A673 (cell line): ENCODE results near the gene TMEM161B. TPM values are rescaled to one million over a fixed set of nuclear protein-coding genes. Genes with fewer than 3 reads are reported as not detected.

Source experiments
- BruUV-seq: library from RNA; stranded (reverse); fragments of 400-500 nt; replicated peaks from 2 replicates; lab custom pipeline; 2021; lab: Mats Ljungman, UMichigan
- CTCF ChIA-PET: fragments of 300-600 bp; sonication (Branson Sonifier 250); formaldehyde crosslinking; loops from one replicate; lab custom pipeline; 2022; ENCODE audit warnings: antibody characterized with exemption; lab: Charles Lee
- POLR2A ChIA-PET: fragments of 300-600 bp; sonication (Branson Sonifier 250); formaldehyde crosslinking; loops from one replicate; lab custom pipeline; 2022; ENCODE audit warnings: antibody characterized with exemption; ENCODE audit not compliant: low non-redundant PET; lab: Charles Lee
- DNase-seq: peaks from one replicate; pipeline ENCODE4 v3.0.0-alpha.2; 2015; ENCODE audit warnings: low spot score
- H3K27ac ChIP-seq: fragments of 200-600 bp; sonication (generic); 2 replicates; pipeline ENCODE4 v1.5.1; 2016; ENCODE audit warnings: mixed run types, low read depth, mild to moderate bottlenecking, mixed read lengths, antibody characterized with exemption, low read length; ENCODE audit not compliant: poor library complexity, severe bottlenecking
- H3K27me3 ChIP-seq: fragments of 200-600 bp; sonication (generic); replicated peaks from 2 replicates; pipeline ENCODE4 v1.6.1; 2017; ENCODE audit warnings: mixed run types, low read depth, mild to moderate bottlenecking, mixed read lengths, antibody characterized with exemption, low read length; ENCODE audit not compliant: insufficient read depth, poor library complexity
- H3K36me3 ChIP-seq: fragments of 200-600 bp; sonication (generic); 2 replicates; pipeline ENCODE4 v1.6.1; 2016; ENCODE audit warnings: mixed run types, mild to moderate bottlenecking, mixed read lengths, antibody characterized with exemption, low read length; ENCODE audit not compliant: insufficient read depth, poor library complexity, severe bottlenecking
- H3K4me1 ChIP-seq: fragments of 200-600 bp; sonication (generic); 2 replicates; pipeline ENCODE4 v1.6.1; 2017; ENCODE audit warnings: mixed run types, mild to moderate bottlenecking, mixed read lengths, antibody characterized with exemption, low read length; ENCODE audit not compliant: insufficient read depth, poor library complexity, severe bottlenecking
- H3K4me3 ChIP-seq: fragments of 200-600 bp; sonication (generic); 2 replicates; pipeline ENCODE4 v1.5.1; 2016; ENCODE audit warnings: low read depth, mixed run types, mild to moderate bottlenecking, mixed read lengths, low read length; ENCODE audit not compliant: poor library complexity, severe bottlenecking
- H3K9me3 ChIP-seq: fragments of 200-600 bp; sonication (generic); 2 replicates; pipeline ENCODE4 v1.6.1; 2016; ENCODE audit warnings: mixed run types, low read depth, mild to moderate bottlenecking, mixed read lengths, antibody characterized with exemption, low read length; ENCODE audit not compliant: poor library complexity, severe bottlenecking
- CTCF ChIP-seq: fragments of 300-800, 200-600 bp; sonication (generic); conservative IDR thresholded peaks from 2 replicates; pipeline ENCODE4 v1.5.1; 2017; ENCODE audit warnings: low read depth, mild to moderate bottlenecking, antibody characterized with exemption, low read length, moderate library complexity, mixed read lengths
- EZH2 ChIP-seq: fragments of 200-600 bp; sonication (generic); IDR thresholded peaks from 2 replicates; pipeline ENCODE4 v1.6.1; 2017; ENCODE audit warnings: borderline replicate concordance, low read depth, mild to moderate bottlenecking, mixed read lengths, antibody characterized with exemption, low read length; ENCODE audit not compliant: poor library complexity, severe bottlenecking
- intact Hi-C: fragments of 100-400 bp; cut with micrococcal nuclease; formaldehyde crosslinking; loops from one replicate; pipeline ENCODE4 v1.10.0; 2022; ENCODE audit not compliant: unreplicated experiment
- total RNA-seq: library from RNA; stranded (reverse); gene quantifications from 2 replicates; pipeline ENCODE4 v1.2.3, GENCODE V29; 2021

TMEM161B gene
- total RNA-seq, 1 experiment from 2014 or later: 20.7 TPM

- TF ChIP-seq CTCF (no peak), EZH2 (no peak)
- BruUV-seq: no TSS peak
- intact Hi-C loops: no loop called here
- ChIA-PET POLR2A (no interaction called here), CTCF (no interaction called here)
- Histone ChIP-seq H3K27me3 (no peaks in the 10 kb centered on the region), H3K27ac (no peak overlapping the region), H3K4me1 (no peaks in the 10 kb centered on the region), H3K4me3 (no peak overlapping the region), H3K36me3 (no peaks in the 10 kb centered on the region), H3K9me3 (peaks cover 5% of the 10 kb centered on the region)
- no peak for DNase-seq
Observed at GRCh38 chr5:88154891-88155290, 113.8 kb downstream of the TMEM161B start.

DNA sequence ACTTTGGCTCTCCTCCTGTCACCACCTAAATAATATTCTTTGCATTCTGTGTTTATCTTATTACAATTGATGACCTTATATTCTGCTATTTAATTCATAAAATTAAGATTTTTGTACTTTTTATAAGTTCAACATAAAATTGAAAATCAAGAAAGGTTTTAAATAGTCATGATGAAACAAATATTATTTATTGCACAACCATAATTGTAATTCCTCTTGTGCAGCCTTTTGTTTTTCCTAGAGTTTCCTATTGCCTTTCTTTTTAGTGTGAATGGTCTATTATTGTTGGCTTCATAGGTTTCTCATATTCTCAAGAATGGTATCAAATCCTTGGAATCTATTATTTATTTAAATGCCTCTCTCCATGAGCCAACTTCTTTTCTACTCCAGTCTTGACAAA lies 117.9 kb downstream of the TMEM161B start:
- no peaks in the 10 kb centered on the region for H3K36me3 ChIP-seq
- TF ChIP-seq CTCF (no peak), EZH2 (no peak)
- BruUV-seq: no TSS peak
- H3K4me1 ChIP-seq: no peaks in the 10 kb centered on the region
- H3K27ac ChIP-seq: no peak overlapping the region
- H3K4me3 ChIP-seq: no peak overlapping the region
- ChIA-PET CTCF (no interaction called here), POLR2A (no interaction called here)
- H3K9me3 ChIP-seq: peaks cover 5% of the 10 kb centered on the region
- DNase-seq: no peak
- H3K27me3 ChIP-seq: no peaks in the 10 kb centered on the region
- intact Hi-C loops: no loop called here

DNA sequence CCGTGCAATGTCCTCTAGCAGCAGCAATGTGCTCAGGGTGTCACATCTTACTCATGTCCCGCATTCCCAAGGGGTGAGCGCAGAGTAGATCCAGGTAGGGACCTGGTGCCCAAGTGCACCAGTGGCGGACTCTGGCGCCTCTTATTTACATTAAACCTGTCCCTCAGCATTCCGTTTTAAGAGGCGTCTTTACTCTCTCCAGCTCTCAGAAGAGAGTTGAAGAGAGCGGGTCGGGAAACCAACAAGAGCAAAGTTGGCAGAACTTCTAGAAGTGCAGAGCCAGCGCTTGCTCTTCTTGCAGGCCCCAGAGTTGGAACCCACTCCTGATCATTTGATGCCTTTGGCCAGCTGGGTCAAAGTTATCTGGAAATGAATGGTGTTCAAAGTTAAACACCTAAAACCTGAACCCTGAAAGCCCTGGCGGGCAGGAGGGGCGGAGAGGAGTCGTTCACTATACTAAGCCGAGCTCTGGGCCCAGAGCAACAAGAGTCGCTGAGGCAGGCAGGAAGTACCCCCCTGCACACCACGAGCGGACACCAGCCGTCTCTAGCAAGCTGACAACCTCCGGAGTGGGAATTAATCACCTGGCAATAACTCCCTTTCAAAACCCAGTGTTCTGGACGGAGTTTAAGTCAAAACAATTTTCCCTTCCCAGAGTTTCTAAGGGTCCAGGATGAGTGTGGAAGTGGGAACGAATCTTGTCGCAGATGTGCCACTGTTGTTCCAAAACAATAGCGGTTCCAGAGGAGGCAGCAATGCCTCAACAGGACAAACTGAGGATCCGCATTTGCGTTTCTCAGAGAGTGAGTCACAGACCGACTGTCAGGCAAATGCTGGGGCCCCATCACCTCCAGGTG lies 122.8 kb downstream of the TMEM161B start:
- Histone ChIP-seq H3K9me3 (peaks cover 5% of the 10 kb centered on the region), H3K27ac (no peak overlapping the region), H3K4me1 (no peaks in the 10 kb centered on the region), H3K36me3 (no peaks in the 10 kb centered on the region), H3K4me3 (no peak overlapping the region), H3K27me3 (no peaks in the 10 kb centered on the region)
- ChIA-PET POLR2A (no interaction called here), CTCF (no interaction called here)
- DNase-seq: no peak
- no TSS peak for BruUV-seq
- TF ChIP-seq EZH2: no peak
- no peak for TF ChIP-seq CTCF
- intact Hi-C loops: no loop called here
